Stimulated activated CD4-positive, alpha-beta T cell treated with anti-CD3 and anti-CD28 coated beads, Interleukin-15, amount 100 ng/mL, for 1 hour (primary cell): ENCODE measurements around the gene HCRTR2.

Source experiments
- DNase-seq, 2 donors: peaks; one replicate each; pipeline ENCODE4 v3.0.0-alpha.2; 2020; ENCODE audit warnings: low read depth in 1 of 2, low spot score in 1 of 2

HCRTR2 gene

GRCh38 chr6:55320696-55321086, 146.4 kb downstream of the HCRTR2 start:
- DNase-seq, result no peak

DNA sequence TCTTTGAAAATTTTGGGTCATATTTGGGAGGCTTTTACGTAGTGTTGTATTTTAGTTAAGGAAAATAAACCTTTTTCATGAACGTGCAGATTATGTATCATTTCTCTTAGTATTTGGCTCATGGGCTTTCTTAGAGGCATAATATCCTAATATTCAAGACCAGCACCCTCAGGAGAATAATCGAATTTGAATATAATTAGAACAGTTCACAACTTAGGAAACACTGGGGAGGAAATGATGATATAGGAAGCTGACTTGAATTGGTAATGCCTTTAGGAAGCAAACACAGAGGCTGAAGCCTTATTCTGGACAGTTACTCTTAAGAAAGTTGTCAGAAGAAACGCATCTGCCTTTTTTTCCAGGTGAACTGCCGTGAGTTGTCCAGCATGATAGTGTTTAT, 152.9 kb downstream of the HCRTR2 start, which contains the start of gene GFRAL:
GFRAL (plus strand) TSS at position 301 of the 400 bp plus-strand sequence; CDS start at position 387, 86 bp downstream.
- no peak for DNase-seq
